AG10803 (cell line): ENCODE results near the gene CCDC40.
"Not testable (repeated sequence)": the region's sequence is repeated elsewhere in the genome, so short reads cannot be mapped to it uniquely, and the experiment has no call there.

ENCODE experiments used
- DNase-seq: peaks from one replicate; pipeline ENCODE4 v3.0.0; 2010; ENCODE audit warnings: low read depth
- H3K4me3 ChIP-seq: 2 replicates; pipeline ENCODE4 v1.5.1; 2011; ENCODE audit warnings: mild to moderate bottlenecking, low read length, control low read depth
- TF ChIP-seq, protein P1 (sequence below): conservative IDR thresholded peaks from 2 replicates; pipeline ENCODE4 v1.5.1; 2011; ENCODE audit warnings: mild to moderate bottlenecking, low read length, control low read depth, inconsistent platforms

CCDC40 gene

DNA sequence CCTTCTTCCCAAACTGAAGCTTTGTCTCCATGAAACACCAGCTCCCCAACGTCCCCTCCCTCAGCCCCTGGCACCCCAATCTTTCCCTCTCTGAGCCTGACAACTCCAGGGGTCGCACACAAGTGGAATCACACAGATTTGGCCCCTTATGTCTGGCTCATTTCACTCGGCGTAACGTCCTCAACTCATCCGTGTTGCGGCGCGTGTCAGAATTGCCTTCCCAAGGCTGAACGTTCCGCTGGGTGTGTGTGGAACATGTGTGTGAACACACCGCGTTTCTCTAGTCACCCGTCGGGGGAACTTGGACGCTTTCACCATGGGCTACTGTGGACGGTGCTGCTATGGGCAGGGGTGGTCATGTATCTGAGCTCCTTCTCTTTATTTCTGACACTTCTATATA lies 45.7 kb upstream of the CCDC40 start:
- H3K4me3 ChIP-seq = no peak overlapping the region
- TF ChIP-seq, protein P1, sequence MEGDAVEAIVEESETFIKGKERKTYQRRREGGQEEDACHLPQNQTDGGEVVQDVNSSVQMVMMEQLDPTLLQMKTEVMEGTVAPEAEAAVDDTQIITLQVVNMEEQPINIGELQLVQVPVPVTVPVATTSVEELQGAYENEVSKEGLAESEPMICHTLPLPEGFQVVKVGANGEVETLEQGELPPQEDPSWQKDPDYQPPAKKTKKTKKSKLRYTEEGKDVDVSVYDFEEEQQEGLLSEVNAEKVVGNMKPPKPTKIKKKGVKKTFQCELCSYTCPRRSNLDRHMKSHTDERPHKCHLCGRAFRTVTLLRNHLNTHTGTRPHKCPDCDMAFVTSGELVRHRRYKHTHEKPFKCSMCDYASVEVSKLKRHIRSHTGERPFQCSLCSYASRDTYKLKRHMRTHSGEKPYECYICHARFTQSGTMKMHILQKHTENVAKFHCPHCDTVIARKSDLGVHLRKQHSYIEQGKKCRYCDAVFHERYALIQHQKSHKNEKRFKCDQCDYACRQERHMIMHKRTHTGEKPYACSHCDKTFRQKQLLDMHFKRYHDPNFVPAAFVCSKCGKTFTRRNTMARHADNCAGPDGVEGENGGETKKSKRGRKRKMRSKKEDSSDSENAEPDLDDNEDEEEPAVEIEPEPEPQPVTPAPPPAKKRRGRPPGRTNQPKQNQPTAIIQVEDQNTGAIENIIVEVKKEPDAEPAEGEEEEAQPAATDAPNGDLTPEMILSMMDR = no peak
- DNase-seq = no peak

DNA sequence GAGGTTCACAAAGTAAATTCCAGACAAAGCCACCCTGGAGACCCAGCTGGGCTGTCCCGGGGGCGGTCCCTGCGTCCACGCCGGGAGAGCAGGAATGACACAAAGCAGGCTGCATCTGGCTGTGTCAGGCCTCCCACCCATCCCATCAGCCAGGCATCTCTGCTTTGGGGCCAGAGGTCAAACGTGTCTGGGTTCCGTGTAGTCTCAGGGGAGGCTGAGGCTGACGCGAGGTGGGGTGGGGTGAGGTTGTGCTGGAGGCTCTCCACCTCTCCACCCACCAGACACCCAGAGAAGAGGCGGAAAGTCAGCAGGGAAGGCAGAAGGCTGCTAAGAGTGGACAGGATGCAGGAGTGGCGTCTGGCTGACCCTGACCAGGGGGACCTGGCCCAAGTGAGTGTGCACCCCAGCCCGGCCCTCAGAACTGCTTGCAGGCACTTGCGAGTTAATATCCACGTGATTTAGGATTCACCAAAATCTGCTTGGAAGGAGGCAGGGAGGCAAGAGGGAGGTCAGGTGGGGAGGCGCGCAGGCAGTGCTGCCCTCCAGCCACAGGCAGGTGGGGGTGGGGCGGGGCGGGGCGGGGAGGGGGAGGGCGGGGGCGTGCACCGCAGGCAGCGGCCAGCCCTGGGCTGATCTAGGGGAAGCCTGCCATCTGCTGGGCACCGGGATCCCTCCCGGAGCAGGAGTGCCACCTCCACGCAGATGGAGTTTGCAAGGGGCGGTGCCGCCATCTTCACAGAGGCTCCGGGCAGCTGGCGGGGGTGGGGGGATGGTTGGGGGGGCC lies 45.1 kb upstream of the CCDC40 start:
- TF ChIP-seq, protein P1 = peak; percentile 61
- peak overlapping the region; percentile 49 for H3K4me3 ChIP-seq
- DNase-seq = peak; percentile 72

DNA sequence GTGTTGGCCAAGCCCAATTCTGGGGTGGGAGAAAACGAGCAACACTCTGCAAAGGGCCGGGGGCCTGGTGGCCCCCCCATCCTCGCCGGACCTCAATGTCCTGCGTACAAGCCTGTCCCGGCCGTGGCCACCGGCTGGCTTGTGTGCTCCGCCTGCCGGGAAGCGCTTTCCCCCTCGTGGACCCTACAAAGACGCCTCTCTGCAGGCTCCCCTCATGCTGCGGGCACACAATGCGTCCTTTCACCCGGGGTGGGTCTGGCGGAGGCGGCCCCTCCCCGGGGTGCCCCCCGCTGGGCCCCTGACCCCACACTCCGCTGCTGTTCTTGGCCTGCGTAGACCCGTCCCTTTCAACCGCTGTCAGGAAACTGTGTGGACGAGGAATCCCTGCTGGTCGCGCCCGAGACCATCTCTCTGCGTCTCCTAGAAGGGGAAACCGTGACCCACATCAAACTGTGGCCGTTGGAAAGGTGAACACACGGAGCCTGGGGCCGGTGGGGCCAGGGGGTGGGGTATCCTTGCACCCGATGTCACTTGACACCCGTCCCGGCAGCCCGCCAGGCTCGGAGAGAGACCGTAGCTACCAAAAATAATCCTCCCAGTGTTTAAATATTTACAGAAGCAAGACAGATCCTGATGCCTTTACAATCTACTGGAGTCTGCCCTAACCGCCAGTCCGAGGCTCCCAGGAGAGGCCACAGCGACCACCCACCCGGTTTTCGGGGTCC lies 44.4 kb upstream of the CCDC40 start:
- TF ChIP-seq, protein P1 = no peak
- no peak for DNase-seq
- H3K4me3 ChIP-seq = peak overlapping the region; percentile 49

DNA sequence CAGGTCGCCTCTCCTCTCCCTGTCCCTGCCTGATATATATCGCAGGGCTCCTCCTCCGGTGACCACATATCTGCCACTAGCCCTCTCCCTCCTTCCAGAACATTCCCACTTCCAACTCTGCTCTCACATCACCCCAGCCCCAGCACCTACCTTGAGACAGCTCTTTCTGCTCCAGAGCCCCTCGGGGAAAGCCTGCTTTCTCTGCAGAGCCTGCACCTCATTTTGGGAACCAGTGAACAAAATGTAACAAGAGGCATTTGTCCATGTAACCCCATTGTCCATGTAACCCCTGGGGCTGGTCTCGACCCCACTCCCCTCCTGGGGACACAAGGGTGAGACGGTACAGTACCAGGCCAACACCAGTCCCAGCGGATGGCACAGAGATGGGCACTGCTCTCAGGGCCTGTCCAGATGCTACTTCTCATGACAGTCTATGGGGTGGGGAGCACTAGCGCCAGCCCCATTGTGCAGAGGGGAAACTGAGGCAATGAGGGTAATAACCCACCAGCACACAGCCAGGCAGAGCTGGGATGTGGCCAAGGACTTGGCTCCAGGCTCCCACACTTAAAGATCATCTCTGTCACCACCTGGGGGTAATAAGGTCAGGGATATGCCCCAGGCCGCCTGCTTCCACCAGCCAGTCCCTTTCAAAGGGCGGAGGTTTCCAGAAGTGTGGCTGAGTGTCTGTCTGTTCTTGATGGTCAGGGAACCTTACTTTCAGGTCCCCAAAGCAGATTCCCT lies 43.6 kb upstream of the CCDC40 start:
- no peak overlapping the region for H3K4me3 ChIP-seq
- TF ChIP-seq, protein P1 = no peak
- no peak for DNase-seq

DNA sequence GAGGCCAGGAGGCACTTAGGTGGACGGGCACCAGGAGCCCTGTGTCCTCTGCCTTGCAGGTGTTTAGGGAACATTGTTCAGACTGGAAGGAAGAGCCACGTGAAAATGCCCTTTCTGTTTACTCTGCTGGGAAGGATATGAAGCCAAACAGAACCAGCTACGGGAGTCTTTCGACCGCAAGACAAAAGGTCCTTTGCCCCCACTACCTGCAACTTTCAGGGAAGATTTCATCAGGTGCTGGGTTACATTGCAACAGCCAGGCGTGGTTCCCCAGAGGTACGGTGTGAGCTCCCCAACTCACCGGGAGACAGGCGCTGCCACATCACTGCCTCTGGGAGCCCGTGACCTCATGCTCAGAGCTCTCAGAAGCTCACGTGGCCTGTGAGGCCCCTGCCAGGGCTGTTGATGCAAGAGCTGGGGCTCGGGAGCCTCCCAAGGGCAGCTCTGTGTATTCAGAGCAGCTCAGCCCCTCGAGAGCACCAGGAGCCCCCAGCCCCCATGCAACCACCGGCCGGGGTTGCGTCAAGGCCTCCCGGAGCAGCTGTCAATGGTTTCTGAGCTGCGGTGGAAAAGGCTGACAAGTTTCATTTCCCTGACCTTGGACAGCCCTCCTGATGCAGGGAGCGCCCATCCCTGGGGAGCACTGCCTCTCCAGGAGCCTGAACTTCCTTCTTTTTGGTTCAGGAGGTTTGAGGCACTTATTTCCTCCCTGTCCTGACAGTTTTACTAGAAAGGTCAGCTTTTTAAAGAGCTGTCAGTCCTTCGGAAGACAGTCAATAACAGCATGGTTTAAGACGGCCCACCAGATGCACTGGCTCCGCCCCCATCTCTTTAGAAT lies 42.8 kb upstream of the CCDC40 start:
- H3K4me3 ChIP-seq = no peak overlapping the region
- TF ChIP-seq, protein P1 = no peak
- DNase-seq = peak; percentile 90

DNA sequence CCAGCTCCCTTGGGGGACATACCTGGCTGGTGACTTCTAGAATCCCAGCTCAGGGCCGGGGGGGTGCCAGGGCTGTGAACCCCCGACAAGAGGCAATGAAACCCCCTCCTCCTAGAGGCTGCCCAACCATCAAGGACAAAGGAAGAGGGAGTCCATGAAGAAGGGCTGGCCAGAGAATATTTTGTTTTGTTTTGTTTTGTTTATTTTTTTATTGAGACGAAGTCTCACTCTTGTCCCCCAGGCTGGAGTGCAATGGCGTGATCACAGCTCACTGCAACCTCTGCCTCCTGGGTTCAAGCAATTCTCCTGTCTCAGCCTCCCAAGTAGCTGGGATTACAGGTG lies 42.2 kb upstream of the CCDC40 start:
- H3K4me3 ChIP-seq, DNase-seq: not testable (repeated sequence)

DNA sequence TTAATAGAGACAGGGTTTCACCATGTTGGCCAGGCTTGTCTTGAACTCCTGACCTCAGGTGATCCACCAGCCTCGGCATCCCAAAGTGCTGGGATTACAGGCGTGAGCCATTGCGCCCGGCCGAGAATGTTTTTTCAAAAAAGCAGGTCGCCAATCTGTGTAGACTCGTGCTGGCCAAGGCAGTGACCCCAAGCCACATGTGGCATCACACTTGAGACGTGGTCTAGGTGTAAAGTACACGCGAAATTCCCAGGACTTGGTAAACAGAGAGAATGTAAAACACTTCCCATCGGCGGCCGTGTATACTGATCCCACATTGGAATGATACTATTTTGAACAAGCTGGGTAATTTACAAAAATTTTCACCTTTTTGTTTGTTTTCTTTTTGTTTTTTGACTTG lies 41.8 kb upstream of the CCDC40 start:
- DNase-seq = no peak
- TF ChIP-seq, protein P1 = no peak

More for the DNA sequence above, 41.8 kb upstream of the CCDC40 start:
- no peak overlapping the region for H3K4me3 ChIP-seq
